GM23338 (cell line): Measurements from ENCODE around the gene AGXT2. TPM values are rescaled to one million over a fixed set of nuclear protein-coding genes. Genes with fewer than 3 reads are reported as not detected.

ENCODE experiments used
- ATAC-seq: fragments of 200-7000 bp; cut with Tn5 transposase; 3 replicates; pipeline ENCODE4 v1.9.1; 2020
- DNase-seq: peaks from one replicate; pipeline ENCODE4 v3.0.0-alpha.2; 2015; ENCODE audit warnings: low spot score
- H2AFZ ChIP-seq: fragments of 200-600 bp; sonication (generic); 2 replicates; pipeline ENCODE4 v1.8.0; 2016; ENCODE audit warnings: antibody characterized with exemption, mild to moderate bottlenecking, moderate library complexity
- H3F3A ChIP-seq: fragments of 200-600 bp; sonication (generic); replicated peaks from 2 replicates; pipeline ENCODE4 v1.8.0; 2017; ENCODE audit warnings: antibody characterized with exemption, mixed run types, low read depth
- H3K27ac ChIP-seq: fragments of 200-600 bp; sonication (generic); 2 replicates; pipeline ENCODE4 v1.6.1; 2016; ENCODE audit warnings: low read depth
- H3K27me3 ChIP-seq: fragments of 200-600 bp; sonication (generic); 2 replicates; pipeline ENCODE4 v1.8.0; 2016; ENCODE audit warnings: mild to moderate bottlenecking, mixed run types, moderate library complexity; ENCODE audit not compliant: insufficient read depth
- H3K36me3 ChIP-seq: fragments of 200-600 bp; sonication (generic); 2 replicates; pipeline ENCODE4 v1.8.0; 2016; ENCODE audit warnings: mild to moderate bottlenecking; ENCODE audit not compliant: insufficient read depth
- H3K4me1 ChIP-seq: fragments of 200-600 bp; sonication (generic); 2 replicates; pipeline ENCODE4 v1.8.0; 2016; ENCODE audit warnings: mild to moderate bottlenecking, moderate library complexity; ENCODE audit not compliant: insufficient read depth
- H3K4me2 ChIP-seq: fragments of 200-600 bp; sonication (generic); 2 replicates; pipeline ENCODE4 v1.7.1; 2017; ENCODE audit warnings: mixed run types
- H3K4me3 ChIP-seq: fragments of 200-600 bp; sonication (generic); 2 replicates; pipeline ENCODE4 v1.6.1; 2016; ENCODE audit warnings: mixed run types
- H3K79me2 ChIP-seq: fragments of 200-600 bp; sonication (generic); replicated peaks from 2 replicates; pipeline ENCODE4 v1.8.0; 2017; ENCODE audit warnings: mild to moderate bottlenecking; ENCODE audit not compliant: insufficient read depth
- H3K9me2 ChIP-seq: fragments of 200-600 bp; sonication (generic); 2 replicates; pipeline ENCODE4 v1.8.0; 2017; ENCODE audit not compliant: insufficient read depth
- H4K20me1 ChIP-seq: fragments of 200-600 bp; sonication (generic); replicated peaks from 2 replicates; pipeline ENCODE4 v1.8.0; 2017; ENCODE audit warnings: mild to moderate bottlenecking; ENCODE audit not compliant: insufficient read depth
- H3K27ac Mint-ChIP-seq: 2 replicates; pipeline ENCODE4 v1.8.0; 2020; ENCODE audit warnings: inconsistent platforms, mild to moderate bottlenecking, moderate library complexity, mixed read lengths
- H3K27me3 Mint-ChIP-seq: 3 replicates; pipeline ENCODE4 v1.8.0; 2022; ENCODE audit warnings: low read depth, mild to moderate bottlenecking, moderate library complexity, mixed read lengths, inconsistent platforms; ENCODE audit not compliant: insufficient read depth, poor library complexity
- H3K36me3 Mint-ChIP-seq: 3 replicates; pipeline ENCODE4 v1.8.0; 2021; ENCODE audit warnings: low read depth, mild to moderate bottlenecking, inconsistent platforms, moderate library complexity, mixed read lengths
- H3K4me1 Mint-ChIP-seq: 3 replicates; pipeline ENCODE4 v1.8.0; 2020; ENCODE audit warnings: mild to moderate bottlenecking, inconsistent platforms, mixed read lengths
- H3K4me3 Mint-ChIP-seq: 3 replicates; pipeline ENCODE4 v1.8.0; 2021; ENCODE audit warnings: moderate library complexity, mild to moderate bottlenecking, inconsistent platforms, mixed read lengths
- H3K9me3 Mint-ChIP-seq: 3 replicates; pipeline ENCODE4 v1.8.0; 2020; ENCODE audit warnings: moderate library complexity, mild to moderate bottlenecking, inconsistent platforms, mixed read lengths
- CREB1 ChIP-seq: fragments of 250-450 bp; sonication (Bioruptor Pico); IDR thresholded peaks from 2 replicates; pipeline ENCODE4 v1.5.0; 2020; ENCODE audit warnings: low read depth, mild to moderate bottlenecking, moderate library complexity
- EZH2 ChIP-seq: fragments of 200-600 bp; sonication (generic); IDR thresholded peaks from one replicate; pipeline ENCODE4 v1.8.0; 2017; ENCODE audit warnings: antibody characterized with exemption, mild to moderate bottlenecking, low read depth; ENCODE audit not compliant: unreplicated experiment
- JUNB ChIP-seq: IDR thresholded peaks from one replicate; pipeline ENCODE4 v1.6.1; 2016; ENCODE audit warnings: antibody characterized with exemption; ENCODE audit not compliant: unreplicated experiment
- NANOG ChIP-seq: IDR thresholded peaks from 2 replicates; pipeline ENCODE4 v1.6.1; 2016; ENCODE audit warnings: antibody characterized with exemption, borderline replicate concordance
- ZNF114 ChIP-seq: fragments of 250-450 bp; sonication (Bioruptor Pico); IDR thresholded peaks from 2 replicates; pipeline ENCODE4 v1.5.0; 2020; ENCODE audit warnings: mild to moderate bottlenecking, moderate library complexity
- ZNF331 ChIP-seq: fragments of 250-450 bp; sonication (Bioruptor Pico); IDR thresholded peaks from 2 replicates; pipeline ENCODE4 v1.5.0; 2020; ENCODE audit warnings: low read depth, mild to moderate bottlenecking, moderate library complexity
- polyA plus RNA-seq: library from polyadenylated mRNA; unstranded; fragments of >200 nt; fragmentation: Nextera tagmentation; extraction: Ambion mirVana; gene quantifications from 2 replicates; pipeline ENCODE4 v1.2.1, GENCODE V29; 2016
- total RNA-seq: library from RNA; depleted of rRNA; stranded (reverse); fragments of >200 nt; shearing (Covaris generic); gene quantifications from 2 replicates; pipeline ENCODE4 v1.2.3, GENCODE V29; 2014
- TF ChIP-seq, protein P1 (sequence below), 2 experiments: fragments of 200-600 bp in 1 of 2; sonication (generic) in 1 of 2; conservative IDR thresholded peaks; 2 replicates each; pipeline versions ENCODE4 v1.5.1 to v1.6.1; 2016 to 2017; ENCODE audit warnings: antibody characterized with exemption in 2 of 2, low read depth in 2 of 2, mild to moderate bottlenecking in 2 of 2, moderate library complexity in 1 of 2
- TF ChIP-seq, protein P2 (sequence below): IDR thresholded peaks from 2 replicates; pipeline ENCODE4 v1.6.1; 2016; ENCODE audit warnings: antibody characterized with exemption
- TF ChIP-seq, protein P3 (sequence below): IDR thresholded peaks from one replicate; pipeline ENCODE4 v1.6.1; 2018; ENCODE audit warnings: antibody characterized with exemption; ENCODE audit not compliant: unreplicated experiment

AGXT2 gene
- total and polyA plus RNA-seq, 2 experiments from 2014 or later, result not detected

GRCh38 chr5:34957857-34958690, 89.7 kb downstream of the AGXT2 start:
- H3K79me2 ChIP-seq, result no peaks in the 10 kb centered on the region; the same call in 1 of the 2 replicates
- no peaks in the 10 kb centered on the region for H3F3A ChIP-seq
- H3K9me3 Mint-ChIP-seq, result no peaks in the 10 kb centered on the region
- H3K36me3 Mint-ChIP-seq, result peaks cover 18% of the 10 kb centered on the region
- H4K20me1 ChIP-seq, result no peaks in the 10 kb centered on the region
- H3K27me3 Mint-ChIP-seq, result peaks cover 3% of the 10 kb centered on the region
- H3K9me2 ChIP-seq, result no peaks in the 10 kb centered on the region
- H3K27ac Mint-ChIP-seq, result no peak overlapping the region
- DNase-seq (peak; percentile 62), ATAC-seq (peak; percentile 85)
- no peak overlapping the region for H3K4me3 Mint-ChIP-seq
- no peaks in the 10 kb centered on the region for H3K4me1 ChIP-seq
- H3K27ac ChIP-seq, result no peak overlapping the region
- TF ChIP-seq ZNF114 (CRISPR knock-in tag), result no peak
- no peak for TF ChIP-seq CREB1 (CRISPR knock-in tag)
- TF ChIP-seq EZH2, result no peak
- no peak for TF ChIP-seq NANOG
- TF ChIP-seq, protein P1, sequence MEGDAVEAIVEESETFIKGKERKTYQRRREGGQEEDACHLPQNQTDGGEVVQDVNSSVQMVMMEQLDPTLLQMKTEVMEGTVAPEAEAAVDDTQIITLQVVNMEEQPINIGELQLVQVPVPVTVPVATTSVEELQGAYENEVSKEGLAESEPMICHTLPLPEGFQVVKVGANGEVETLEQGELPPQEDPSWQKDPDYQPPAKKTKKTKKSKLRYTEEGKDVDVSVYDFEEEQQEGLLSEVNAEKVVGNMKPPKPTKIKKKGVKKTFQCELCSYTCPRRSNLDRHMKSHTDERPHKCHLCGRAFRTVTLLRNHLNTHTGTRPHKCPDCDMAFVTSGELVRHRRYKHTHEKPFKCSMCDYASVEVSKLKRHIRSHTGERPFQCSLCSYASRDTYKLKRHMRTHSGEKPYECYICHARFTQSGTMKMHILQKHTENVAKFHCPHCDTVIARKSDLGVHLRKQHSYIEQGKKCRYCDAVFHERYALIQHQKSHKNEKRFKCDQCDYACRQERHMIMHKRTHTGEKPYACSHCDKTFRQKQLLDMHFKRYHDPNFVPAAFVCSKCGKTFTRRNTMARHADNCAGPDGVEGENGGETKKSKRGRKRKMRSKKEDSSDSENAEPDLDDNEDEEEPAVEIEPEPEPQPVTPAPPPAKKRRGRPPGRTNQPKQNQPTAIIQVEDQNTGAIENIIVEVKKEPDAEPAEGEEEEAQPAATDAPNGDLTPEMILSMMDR (conservative IDR thresholded peaks at IDR 0.05; ENCODE audit: low read depth in 2 of 2), result peak; percentile 66 to 70
- TF ChIP-seq, protein P2, sequence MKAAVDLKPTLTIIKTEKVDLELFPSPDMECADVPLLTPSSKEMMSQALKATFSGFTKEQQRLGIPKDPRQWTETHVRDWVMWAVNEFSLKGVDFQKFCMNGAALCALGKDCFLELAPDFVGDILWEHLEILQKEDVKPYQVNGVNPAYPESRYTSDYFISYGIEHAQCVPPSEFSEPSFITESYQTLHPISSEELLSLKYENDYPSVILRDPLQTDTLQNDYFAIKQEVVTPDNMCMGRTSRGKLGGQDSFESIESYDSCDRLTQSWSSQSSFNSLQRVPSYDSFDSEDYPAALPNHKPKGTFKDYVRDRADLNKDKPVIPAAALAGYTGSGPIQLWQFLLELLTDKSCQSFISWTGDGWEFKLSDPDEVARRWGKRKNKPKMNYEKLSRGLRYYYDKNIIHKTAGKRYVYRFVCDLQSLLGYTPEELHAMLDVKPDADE, result no peak
- H3K4me1 Mint-ChIP-seq, result no peaks in the 10 kb centered on the region
- no peak overlapping the region for H3K4me3 ChIP-seq
- H2AFZ ChIP-seq, result no peak overlapping the region
- H3K27me3 ChIP-seq, result no peaks in the 10 kb centered on the region
- peaks cover 17% of the 10 kb centered on the region for H3K36me3 ChIP-seq
- no peak overlapping the region for H3K4me2 ChIP-seq

GRCh38 chr5:34957321-34957720, 90.4 kb downstream of the AGXT2 start:
- DNase-seq (peak; percentile 26), ATAC-seq (no peak)
- Mint-ChIP-seq H3K27me3 (peaks cover 3% of the 10 kb centered on the region), H3K4me1 (no peaks in the 10 kb centered on the region), H3K4me3 (no peak overlapping the region), H3K36me3 (peaks cover 23% of the 10 kb centered on the region), H3K27ac (no peak overlapping the region; the same call in 1 of the 2 replicates), H3K9me3 (no peaks in the 10 kb centered on the region)
- Histone ChIP-seq H3F3A (no peaks in the 10 kb centered on the region), H2AFZ (no peak overlapping the region), H3K27me3 (no peaks in the 10 kb centered on the region), H3K79me2 (no peaks in the 10 kb centered on the region; the same call in 1 of the 2 replicates), H3K4me1 (no peaks in the 10 kb centered on the region), H3K4me3 (no peak overlapping the region), H3K9me2 (no peaks in the 10 kb centered on the region), H4K20me1 (no peaks in the 10 kb centered on the region), H3K27ac (no peak overlapping the region), H3K4me2 (no peak overlapping the region), H3K36me3 (peaks cover 17% of the 10 kb centered on the region)
- TF ChIP-seq JUNB, result no peak
- TF ChIP-seq, protein P2, result no peak
- TF ChIP-seq, protein P3, sequence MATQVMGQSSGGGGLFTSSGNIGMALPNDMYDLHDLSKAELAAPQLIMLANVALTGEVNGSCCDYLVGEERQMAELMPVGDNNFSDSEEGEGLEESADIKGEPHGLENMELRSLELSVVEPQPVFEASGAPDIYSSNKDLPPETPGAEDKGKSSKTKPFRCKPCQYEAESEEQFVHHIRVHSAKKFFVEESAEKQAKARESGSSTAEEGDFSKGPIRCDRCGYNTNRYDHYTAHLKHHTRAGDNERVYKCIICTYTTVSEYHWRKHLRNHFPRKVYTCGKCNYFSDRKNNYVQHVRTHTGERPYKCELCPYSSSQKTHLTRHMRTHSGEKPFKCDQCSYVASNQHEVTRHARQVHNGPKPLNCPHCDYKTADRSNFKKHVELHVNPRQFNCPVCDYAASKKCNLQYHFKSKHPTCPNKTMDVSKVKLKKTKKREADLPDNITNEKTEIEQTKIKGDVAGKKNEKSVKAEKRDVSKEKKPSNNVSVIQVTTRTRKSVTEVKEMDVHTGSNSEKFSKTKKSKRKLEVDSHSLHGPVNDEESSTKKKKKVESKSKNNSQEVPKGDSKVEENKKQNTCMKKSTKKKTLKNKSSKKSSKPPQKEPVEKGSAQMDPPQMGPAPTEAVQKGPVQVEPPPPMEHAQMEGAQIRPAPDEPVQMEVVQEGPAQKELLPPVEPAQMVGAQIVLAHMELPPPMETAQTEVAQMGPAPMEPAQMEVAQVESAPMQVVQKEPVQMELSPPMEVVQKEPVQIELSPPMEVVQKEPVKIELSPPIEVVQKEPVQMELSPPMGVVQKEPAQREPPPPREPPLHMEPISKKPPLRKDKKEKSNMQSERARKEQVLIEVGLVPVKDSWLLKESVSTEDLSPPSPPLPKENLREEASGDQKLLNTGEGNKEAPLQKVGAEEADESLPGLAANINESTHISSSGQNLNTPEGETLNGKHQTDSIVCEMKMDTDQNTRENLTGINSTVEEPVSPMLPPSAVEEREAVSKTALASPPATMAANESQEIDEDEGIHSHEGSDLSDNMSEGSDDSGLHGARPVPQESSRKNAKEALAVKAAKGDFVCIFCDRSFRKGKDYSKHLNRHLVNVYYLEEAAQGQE, result no peak
- no peak for TF ChIP-seq EZH2
- TF ChIP-seq ZNF331 (CRISPR knock-in tag), result no peak
- no peak for TF ChIP-seq NANOG
